Measurements from ENCODE around the gene CCDC6. TPM values are rescaled to one million over a fixed set of nuclear protein-coding genes. Genes with fewer than 3 reads are reported as not detected.

CCDC6 gene
- polyA plus RNA-seq, 2 of the 4 experiments (the other 2 are of a cell fraction), result 21.4 to 43.5 TPM

DNA sequence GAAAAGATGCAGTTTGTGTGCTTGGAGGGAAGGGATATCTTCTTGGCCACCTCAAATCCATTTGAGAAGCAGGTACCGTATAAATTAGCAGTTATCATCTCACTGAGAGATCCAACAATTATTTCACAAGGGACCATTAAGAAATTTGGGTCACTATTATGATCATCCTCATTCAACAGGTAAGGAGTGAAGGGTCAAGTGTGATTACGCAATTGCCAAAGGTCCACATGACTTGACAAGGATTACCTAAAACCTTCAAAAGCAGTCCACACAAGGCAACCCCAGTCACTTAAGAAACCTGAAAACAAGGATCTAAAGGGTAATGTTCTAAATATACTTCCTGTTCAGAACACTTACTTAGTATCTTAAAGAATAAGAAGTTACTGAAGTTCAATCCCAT, 27.4 kb downstream of the CCDC6 start:
- POLR2A ChIA-PET, result no interaction called here
- Histone ChIP-seq H3K4me3 (no peak overlapping the region), H3K9me3 (no peaks in the 10 kb centered on the region), H3K4me1 (peaks cover 8% of the 10 kb centered on the region; the same call in 1 of the 3 replicates), H3K27ac (no peak overlapping the region), H3K4me2 (no peak overlapping the region)
- CTCF ChIA-PET, result no interaction called here
- FAIRE-seq, result no peak
- no peak for DNase-seq (ENCODE audit: low read depth in 1 of 2, low spot score in 1 of 2)
- peak; percentile 68 to 83; a peak in 3 of 4 replicates for TF ChIP-seq CEBPB (IDR thresholded peaks at IDR 0.05)
- no peak for TF ChIP-seq CHD4 (IDR thresholded peaks at IDR 0.05; ENCODE audit: borderline replicate concordance)
- no peak for ATAC-seq
- WGBS (ENCODE audit: missing lambda C conversion rate), result 94% methylated on average over 2 of the region's 2 CpGs

DNA sequence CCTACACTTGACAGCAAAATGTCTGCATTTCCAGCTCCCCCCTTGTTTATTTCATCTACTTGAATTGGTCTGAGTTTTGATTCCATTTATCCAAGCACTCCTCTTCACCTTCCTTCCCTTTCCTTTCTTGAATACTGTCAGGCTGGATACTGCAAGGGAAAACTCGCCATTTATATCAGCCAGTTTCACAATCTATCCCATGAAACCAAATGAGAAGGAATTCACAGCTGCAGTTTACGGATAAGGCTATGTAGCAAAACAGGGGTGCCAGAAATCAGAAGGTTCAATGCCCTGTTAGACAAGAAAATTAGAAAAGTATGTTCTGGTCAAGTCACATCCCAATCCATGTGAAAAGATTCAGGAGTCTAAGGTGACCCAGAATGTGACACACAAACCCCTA, 28.1 kb downstream of the CCDC6 start:
- Histone ChIP-seq H3K4me2 (no peak overlapping the region), H3K9me3 (no peaks in the 10 kb centered on the region), H3K27ac (no peak overlapping the region), H3K4me1 (peaks cover 8% of the 10 kb centered on the region; the same call in 1 of the 3 replicates), H3K4me3 (no peak overlapping the region)
- 91% methylated on average over 2 of the region's 2 CpGs for WGBS (ENCODE audit: missing lambda C conversion rate)
- FAIRE-seq (no peak), DNase-seq (ENCODE audit: low read depth in 1 of 2, low spot score in 1 of 2) (no peak), ATAC-seq (no peak)
- ChIA-PET POLR2A (no interaction called here), CTCF (no interaction called here)
- TF ChIP-seq RAD21 (conservative IDR thresholded peaks at IDR 0.05 in 1 of 2, IDR thresholded peaks at IDR 0.05 in 1 of 2), result no peak
- TF ChIP-seq RFX5 (IDR thresholded peaks at IDR 0.05), result no peak
- TF ChIP-seq MYC (IDR thresholded peaks at IDR 0.05; ENCODE audit: borderline replicate concordance, low read length), result no peak
- TF ChIP-seq CBX2 (IDR thresholded peaks at IDR 0.05; ENCODE audit: borderline replicate concordance, low read depth), result no peak
- TF ChIP-seq MAZ (IDR thresholded peaks at IDR 0.05; ENCODE audit: borderline replicate concordance, low read depth, low read length), result no peak
- TF ChIP-seq, protein P1, sequence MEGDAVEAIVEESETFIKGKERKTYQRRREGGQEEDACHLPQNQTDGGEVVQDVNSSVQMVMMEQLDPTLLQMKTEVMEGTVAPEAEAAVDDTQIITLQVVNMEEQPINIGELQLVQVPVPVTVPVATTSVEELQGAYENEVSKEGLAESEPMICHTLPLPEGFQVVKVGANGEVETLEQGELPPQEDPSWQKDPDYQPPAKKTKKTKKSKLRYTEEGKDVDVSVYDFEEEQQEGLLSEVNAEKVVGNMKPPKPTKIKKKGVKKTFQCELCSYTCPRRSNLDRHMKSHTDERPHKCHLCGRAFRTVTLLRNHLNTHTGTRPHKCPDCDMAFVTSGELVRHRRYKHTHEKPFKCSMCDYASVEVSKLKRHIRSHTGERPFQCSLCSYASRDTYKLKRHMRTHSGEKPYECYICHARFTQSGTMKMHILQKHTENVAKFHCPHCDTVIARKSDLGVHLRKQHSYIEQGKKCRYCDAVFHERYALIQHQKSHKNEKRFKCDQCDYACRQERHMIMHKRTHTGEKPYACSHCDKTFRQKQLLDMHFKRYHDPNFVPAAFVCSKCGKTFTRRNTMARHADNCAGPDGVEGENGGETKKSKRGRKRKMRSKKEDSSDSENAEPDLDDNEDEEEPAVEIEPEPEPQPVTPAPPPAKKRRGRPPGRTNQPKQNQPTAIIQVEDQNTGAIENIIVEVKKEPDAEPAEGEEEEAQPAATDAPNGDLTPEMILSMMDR (IDR thresholded peaks at IDR 0.05), result no peak
- TF ChIP-seq EP300 (IDR thresholded peaks at IDR 0.05), result no peak
- no peak for TF ChIP-seq ZNF302 (CRISPR knock-in tag; IDR thresholded peaks at IDR 0.05)
- TF ChIP-seq, protein P2, sequence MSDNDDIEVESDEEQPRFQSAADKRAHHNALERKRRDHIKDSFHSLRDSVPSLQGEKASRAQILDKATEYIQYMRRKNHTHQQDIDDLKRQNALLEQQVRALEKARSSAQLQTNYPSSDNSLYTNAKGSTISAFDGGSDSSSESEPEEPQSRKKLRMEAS (IDR thresholded peaks at IDR 0.05), result no peak

DNA sequence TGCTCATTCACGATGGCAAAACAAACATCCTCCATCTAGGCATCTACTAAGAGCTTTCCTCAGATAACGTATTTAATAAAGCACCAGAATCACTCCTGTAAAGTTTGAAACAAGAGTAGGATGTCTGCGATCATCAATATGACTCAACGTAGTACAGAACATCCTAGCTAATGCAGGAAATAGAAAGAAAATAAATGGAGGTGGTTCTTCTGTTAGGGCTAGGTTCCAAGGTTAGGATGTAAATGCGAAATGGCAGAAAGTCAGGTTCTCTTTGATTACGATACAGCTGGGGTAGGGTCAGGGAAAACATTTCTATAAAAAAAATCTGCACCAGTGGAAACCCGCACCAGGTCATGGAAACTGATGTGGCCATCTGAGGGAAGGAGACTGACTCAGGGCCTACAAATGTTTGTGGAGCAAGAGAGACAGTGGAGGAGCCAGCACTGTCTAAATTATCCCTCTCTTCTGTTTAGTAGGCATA, 29.1 kb downstream of the CCDC6 start:
- no peak overlapping the region for H3K4me2 ChIP-seq
- no peaks in the 10 kb centered on the region for H3K9me3 ChIP-seq
- CTCF ChIA-PET, result no interaction called here
- TF ChIP-seq EHMT2 (IDR thresholded peaks at IDR 0.05; ENCODE audit: low read depth) (no peak), EP300 (IDR thresholded peaks at IDR 0.05) (no peak), CBX8 (IDR thresholded peaks at IDR 0.05) (no peak), ZC3H11A (IDR thresholded peaks at IDR 0.05) (no peak), CBX2 (IDR thresholded peaks at IDR 0.05; ENCODE audit: borderline replicate concordance, low read depth) (no peak), ZSCAN20 (CRISPR knock-in tag; IDR thresholded peaks at IDR 0.05) (no peak), TFCP2L1 (CRISPR knock-in tag; IDR thresholded peaks at IDR 0.05) (no peak), ESRRA (IDR thresholded peaks at IDR 0.05; ENCODE audit: borderline replicate concordance, low read length) (no peak)
- TF ChIP-seq, protein P3, sequence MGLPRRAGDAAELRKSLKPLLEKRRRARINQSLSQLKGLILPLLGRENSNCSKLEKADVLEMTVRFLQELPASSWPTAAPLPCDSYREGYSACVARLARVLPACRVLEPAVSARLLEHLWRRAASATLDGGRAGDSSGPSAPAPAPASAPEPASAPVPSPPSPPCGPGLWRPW (IDR thresholded peaks at IDR 0.05), result no peak
- H3K4me1 ChIP-seq, result peaks cover 8% of the 10 kb centered on the region; the same call in 1 of the 3 replicates
- H3K27ac ChIP-seq, result no peak overlapping the region
- H3K4me3 ChIP-seq, result no peak overlapping the region
- no peak for FAIRE-seq
- WGBS (ENCODE audit: missing lambda C conversion rate), result 85% methylated on average over 7 of the region's 7 CpGs
- POLR2A ChIA-PET, result no interaction called here
- DNase-seq (ENCODE audit: low read depth in 1 of 2, low spot score in 1 of 2), result no peak
- ATAC-seq, result no peak

DNA sequence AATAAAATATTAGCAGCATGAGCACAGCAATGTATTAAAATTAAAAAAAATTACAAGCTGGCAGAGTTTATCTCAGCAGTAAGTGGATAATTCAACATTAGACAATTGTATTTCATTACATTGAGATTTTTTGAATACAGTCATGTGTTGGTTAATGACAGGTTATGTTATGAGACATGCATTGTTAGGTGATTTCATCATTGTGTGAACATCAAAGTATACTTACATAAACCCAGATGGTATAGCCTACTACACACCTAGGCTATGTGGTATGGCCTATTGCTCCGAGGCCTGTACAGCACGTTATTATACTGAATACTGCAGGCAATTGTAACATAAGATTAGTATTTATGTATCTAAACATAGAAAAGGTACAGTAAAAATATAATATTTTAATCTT, 29.7 kb downstream of the CCDC6 start:
- DNase-seq (ENCODE audit: low read depth in 1 of 2, low spot score in 1 of 2) (no peak), ATAC-seq (no peak), FAIRE-seq (no peak)
- no peak overlapping the region for H3K27ac ChIP-seq
- ChIA-PET CTCF (no interaction called here), POLR2A (interaction anchor here (0.6 kb wide), 1 partner anchor 882 kb away, joined by 3 read pairs; no protein-coding TSS in a partner anchor)
- no peak overlapping the region for H3K4me2 ChIP-seq
- no peaks in the 10 kb centered on the region for H3K9me3 ChIP-seq
- 92% methylated on average over 2 of the region's 2 CpGs for WGBS (ENCODE audit: missing lambda C conversion rate)
- peaks cover 8% of the 10 kb centered on the region; the same call in 1 of the 3 replicates for H3K4me1 ChIP-seq
- no peak overlapping the region for H3K4me3 ChIP-seq
- TF ChIP-seq POLR2A (IDR thresholded peaks at IDR 0.05; ENCODE audit: low read length), result no peak
- no peak for TF ChIP-seq HOXA7 (CRISPR knock-in tag; IDR thresholded peaks at IDR 0.05)
- TF ChIP-seq, protein P3 (IDR thresholded peaks at IDR 0.05), result no peak
- no peak for TF ChIP-seq CEBPB (IDR thresholded peaks at IDR 0.05)
- TF ChIP-seq FOSL2 (IDR thresholded peaks at IDR 0.05), result no peak
- no peak for TF ChIP-seq FOSL2 (CRISPR knock-in tag; IDR thresholded peaks at IDR 0.05)
- no peak for TF ChIP-seq HDAC2 (IDR thresholded peaks at IDR 0.05)
- no peak for TF ChIP-seq CHD2 (IDR thresholded peaks at IDR 0.05; ENCODE audit: low read length, partially characterized antibody)
- TF ChIP-seq NPAS2 (CRISPR knock-in tag; IDR thresholded peaks at IDR 0.05; ENCODE audit: borderline replicate concordance), result no peak
- TF ChIP-seq, protein P4, sequence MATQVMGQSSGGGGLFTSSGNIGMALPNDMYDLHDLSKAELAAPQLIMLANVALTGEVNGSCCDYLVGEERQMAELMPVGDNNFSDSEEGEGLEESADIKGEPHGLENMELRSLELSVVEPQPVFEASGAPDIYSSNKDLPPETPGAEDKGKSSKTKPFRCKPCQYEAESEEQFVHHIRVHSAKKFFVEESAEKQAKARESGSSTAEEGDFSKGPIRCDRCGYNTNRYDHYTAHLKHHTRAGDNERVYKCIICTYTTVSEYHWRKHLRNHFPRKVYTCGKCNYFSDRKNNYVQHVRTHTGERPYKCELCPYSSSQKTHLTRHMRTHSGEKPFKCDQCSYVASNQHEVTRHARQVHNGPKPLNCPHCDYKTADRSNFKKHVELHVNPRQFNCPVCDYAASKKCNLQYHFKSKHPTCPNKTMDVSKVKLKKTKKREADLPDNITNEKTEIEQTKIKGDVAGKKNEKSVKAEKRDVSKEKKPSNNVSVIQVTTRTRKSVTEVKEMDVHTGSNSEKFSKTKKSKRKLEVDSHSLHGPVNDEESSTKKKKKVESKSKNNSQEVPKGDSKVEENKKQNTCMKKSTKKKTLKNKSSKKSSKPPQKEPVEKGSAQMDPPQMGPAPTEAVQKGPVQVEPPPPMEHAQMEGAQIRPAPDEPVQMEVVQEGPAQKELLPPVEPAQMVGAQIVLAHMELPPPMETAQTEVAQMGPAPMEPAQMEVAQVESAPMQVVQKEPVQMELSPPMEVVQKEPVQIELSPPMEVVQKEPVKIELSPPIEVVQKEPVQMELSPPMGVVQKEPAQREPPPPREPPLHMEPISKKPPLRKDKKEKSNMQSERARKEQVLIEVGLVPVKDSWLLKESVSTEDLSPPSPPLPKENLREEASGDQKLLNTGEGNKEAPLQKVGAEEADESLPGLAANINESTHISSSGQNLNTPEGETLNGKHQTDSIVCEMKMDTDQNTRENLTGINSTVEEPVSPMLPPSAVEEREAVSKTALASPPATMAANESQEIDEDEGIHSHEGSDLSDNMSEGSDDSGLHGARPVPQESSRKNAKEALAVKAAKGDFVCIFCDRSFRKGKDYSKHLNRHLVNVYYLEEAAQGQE (IDR thresholded peaks at IDR 0.05), result no peak
- TF ChIP-seq CBX2 (IDR thresholded peaks at IDR 0.05; ENCODE audit: borderline replicate concordance, low read depth), result no peak
- TF ChIP-seq MAZ (IDR thresholded peaks at IDR 0.05; ENCODE audit: borderline replicate concordance, low read depth, low read length), result no peak
- TF ChIP-seq CBX8 (IDR thresholded peaks at IDR 0.05), result no peak

Measured in A549 (cell line).